GM21786 (cell line): Measurements from ENCODE around the gene RHD.
A peak's percentile ranks its signal among the peaks of the same experiment; 100 is the strongest.
"Not testable (repeated sequence)": the region's sequence is repeated elsewhere in the genome, so short reads cannot be mapped to it uniquely, and the experiment has no call there.

Experiments
- ATAC-seq: cut with Tn5 transposase; IDR thresholded peaks from one replicate; pipeline ENCODE4 v1.9.1; 2021; ENCODE audit not compliant: unreplicated experiment

The RHD gene

DNA sequence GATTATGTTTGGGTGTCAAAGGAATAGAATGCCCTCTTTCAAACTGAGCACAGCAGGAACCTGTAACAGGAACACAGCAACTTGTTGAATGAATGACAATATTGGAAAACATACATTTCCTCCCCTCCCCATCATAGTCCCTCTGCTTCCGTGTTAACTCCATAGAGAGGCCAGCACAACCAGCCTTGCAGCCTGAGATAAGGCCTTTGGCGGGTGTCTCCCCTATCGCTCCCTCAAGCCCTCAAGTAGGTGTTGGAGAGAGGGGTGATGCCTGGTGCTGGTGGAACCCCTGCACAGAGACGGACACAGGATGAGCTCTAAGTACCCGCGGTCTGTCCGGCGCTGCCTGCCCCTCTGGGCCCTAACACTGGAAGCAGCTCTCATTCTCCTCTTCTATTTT, at the start of gene RHD:
Gene RHD, plus strand, starts transcription at position 272 of the 400 bp plus-strand sequence. Its CDS starts 39 bp downstream, at position 311.
- ATAC-seq: not testable (repeated sequence)

DNA sequence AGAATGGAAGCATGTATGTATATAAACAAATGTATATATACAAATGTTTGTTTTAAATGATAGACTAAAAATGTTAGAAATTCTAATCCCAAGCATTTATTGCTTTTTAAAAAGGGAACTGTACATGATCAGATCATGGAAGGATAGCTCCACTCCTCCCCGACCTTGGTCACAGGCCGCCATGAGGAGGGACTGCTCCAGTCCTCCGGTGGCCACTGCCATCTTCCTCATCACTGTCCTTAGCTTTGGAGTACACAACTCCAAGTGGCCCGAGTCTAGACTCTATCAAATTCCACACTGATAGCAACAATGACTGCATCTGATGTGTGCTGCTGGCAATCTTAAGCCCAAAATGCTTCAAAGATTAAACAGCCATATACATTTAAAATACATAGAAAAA, 49.7 kb upstream of the RHD start:
- no peak for ATAC-seq

DNA sequence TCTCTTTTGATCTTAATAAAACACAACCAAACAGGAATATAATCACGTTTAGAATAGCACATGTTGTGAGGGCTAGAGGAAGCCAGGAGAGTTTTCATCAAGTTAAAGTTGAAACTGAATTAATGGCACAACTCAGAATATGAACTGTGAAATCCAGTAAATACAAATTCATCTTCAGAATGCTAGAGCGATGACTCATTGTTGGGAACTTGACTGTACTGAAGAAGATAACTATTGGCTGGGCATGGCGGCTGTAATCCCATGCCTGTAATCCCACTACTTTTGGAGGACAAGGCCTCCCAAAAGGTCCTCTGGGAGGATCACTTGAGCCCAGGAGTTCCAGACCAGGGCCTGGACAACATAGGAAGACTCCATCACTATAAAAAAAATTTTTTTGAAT, 48.8 kb upstream of the RHD start:
- no peak for ATAC-seq

DNA sequence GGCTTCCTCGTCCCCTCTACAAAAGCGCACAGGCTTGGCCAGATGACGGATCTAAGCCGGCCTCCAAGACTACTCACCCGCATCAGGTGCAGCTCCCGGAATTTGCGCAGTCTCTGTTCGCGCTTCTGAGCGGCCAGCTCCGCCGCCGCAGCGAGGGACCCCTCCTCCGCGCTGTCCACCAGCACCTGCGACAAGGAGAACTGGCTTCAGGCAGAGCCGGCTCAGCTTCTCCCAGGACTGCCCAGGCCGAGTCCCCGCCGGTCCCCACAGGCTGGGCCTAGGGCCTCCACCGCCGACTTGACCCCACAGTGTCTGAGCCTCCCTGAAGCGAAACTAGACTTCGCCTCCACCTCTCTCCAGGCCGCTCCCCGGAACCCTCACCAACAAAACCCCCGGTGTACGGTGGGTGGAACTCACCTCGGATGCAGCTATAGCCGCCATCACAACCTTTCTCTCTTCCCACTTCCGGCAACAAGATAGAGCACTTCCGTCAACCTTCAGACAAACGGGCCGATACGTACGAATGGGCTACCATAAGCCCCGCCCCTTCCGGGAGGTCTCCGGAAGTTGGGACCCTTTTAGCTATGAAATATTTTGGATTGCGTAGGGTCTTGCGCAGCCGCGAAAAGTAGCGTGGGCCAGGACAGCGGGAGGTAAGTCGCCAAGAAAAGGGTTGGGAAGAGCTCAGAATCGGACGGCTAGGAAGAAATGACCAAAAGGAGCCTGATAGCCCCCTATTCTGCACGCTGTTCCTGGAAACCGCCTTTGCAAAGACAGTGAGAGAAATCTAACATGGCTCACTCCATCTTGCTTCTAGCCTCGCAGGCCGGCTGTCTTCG, 40.1 kb upstream of the RHD start, which contains the start of gene SYF2:
Gene SYF2, minus strand, starts transcription at position 476 of the 839 bp plus-strand sequence. Its CDS starts 35 bp downstream, at position 441.
- ATAC-seq: peak; percentile 69

DNA sequence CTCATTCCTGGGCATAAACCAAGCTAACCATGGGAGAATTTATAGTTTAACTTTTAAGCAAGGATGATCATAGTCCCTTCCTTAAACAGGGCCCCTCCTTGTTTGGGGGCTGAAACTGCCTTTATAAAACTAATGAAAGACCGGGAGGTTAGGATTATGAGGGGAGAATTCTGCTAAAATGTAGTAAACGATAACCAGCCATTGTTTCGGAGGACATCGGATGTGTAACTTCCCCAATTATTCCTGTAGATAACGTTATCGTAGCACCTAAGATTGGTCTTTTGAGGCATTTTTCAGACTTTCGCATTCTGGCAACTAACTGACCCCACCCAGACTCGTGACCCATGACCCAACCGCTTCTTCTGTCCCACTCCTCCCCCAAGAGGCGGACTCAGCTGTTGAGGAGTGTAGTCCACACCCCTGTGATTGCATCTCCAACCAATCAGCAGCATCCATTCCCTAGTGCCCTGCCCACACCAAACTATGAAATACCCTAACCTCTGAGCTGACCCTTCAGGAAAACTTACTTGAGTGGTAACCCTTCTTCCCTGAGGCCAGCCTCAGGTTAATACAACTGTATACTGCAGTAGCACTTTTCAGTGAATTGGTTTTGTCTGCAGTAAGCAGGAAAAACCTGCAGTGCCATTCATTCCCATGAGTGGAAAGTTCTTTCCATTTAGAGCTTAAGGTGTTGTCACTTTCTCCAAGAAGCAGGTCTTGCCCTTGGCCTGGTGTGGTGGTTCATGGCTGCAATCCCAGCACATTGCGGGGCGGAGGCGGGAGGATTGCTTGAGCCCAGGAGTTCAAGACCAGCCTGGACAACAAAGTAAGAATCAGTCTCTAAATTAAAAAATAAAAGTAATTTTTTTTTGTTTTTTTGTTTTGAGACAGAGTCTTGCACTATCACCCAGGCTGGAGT, 39.2 kb upstream of the RHD start:
- ATAC-seq: peak; percentile 68

DNA sequence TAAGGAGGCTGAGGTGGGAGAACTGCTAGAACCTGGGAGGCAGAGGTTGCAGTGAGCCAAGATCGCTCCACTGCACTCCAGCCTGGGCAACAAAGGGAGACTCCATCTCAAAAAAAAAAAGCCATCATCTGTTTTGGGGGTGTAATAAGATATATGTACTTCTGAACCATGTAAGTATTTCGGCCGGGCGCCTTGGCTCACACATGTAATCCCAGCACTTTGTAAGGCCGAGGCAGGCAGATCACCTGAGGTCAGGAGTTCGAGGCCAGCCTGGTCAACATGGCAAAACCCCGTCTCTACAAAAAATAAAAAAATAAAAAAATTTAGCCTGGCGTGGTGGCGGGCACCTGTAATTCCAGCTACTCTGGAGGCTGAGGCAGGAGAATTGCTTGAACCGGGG, 36.9 kb upstream of the RHD start:
- ATAC-seq: not testable (repeated sequence)

DNA sequence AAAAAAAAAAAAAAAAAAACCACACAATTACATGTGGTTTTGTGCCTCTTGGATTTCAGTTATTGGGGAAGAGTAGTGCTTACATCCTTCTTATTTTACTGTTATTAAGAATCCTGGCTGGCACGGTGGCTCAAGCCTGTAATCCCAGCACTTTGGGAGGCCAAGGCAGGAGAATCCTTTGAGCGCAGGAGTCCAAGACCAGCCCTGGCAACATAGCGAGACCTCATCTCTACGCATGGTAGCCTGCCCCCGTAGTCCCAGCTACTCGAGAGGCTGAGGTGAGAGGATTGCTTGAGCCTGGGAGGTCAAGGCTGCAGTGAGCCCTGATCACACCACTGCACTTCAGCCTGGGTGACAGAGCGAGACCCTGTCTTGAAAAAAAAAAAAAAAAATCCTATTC, 36.0 kb upstream of the RHD start:
- ATAC-seq: not testable (repeated sequence)

DNA sequence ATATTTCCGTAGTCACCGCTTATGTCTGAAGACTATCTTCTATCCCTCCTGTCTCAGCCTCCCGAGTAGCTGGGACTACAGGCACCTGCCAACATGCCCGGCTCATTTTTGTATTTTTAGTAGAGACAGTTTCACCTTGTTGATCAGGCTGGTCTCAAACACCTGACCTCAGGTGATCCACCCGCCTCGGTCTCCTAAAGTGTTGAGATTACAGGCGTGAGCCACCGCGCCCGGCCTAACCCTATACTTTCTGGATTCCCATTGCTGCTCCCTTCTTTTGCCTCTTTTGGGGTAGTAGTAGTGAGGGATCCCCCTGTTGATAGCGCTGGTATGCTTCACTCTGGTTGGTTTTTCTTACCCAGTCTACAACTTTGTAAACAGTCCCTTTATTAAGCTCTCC, 34.3 kb upstream of the RHD start:
- no peak for ATAC-seq

DNA sequence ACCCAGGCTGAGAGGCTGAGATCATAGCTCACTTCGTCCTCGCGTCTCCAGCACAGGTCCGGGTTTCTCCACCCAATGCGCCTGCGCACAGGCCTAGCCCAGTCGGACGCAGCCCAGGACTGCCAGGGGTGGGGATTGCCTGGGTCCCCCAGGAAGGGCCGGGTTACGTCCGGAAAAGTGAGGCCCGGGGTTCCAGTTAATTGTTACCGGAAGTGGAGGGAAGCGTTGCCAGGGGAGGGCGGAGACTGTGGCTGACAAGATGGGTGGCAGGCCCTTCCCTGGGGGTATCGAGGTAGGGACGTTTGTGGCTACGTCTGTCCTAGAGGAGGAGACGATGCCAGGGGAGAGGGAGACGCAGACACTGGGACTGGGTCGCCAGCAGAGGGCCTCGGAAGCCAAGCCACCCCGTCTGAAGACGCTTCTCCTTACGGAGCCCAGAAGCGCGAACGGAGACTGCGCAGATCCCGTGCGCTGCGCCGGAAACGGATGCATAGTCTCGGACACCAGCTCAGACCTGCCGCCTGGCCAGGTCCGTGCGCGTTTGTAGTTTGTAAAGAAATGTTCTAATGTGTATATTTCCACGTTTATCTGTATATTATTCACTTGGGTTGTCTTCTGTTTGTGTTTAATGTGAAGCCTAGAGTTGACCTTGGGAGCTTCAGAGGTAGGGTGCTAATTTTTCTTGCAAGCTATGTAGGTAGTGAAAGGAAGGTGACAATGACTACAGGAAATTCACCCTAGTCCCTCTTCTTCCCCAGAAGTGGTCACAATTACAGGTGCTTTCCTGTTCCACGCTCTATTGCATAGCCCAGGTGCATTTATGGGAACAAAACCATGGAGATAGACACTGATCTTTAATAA, 32.4 kb upstream of the RHD start:
- ATAC-seq: peak; percentile 67

DNA sequence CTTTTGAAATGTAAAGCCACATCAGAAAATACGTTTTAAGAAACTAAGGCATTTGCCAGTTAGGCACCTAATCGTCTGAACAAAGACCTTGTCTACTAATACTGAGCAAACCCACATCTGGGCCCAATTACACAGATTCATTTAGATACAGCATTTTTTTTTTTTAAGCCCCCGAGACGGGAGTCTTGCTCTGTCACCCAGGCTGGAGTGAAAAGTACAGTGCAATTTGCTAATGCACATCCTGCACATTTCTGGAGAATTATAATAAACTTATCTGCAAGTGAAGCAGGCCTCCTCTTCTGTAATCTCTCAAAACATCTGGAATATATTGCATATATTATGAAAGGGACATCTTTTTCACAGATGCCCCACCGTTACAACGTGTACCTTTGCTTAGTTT, 28.4 kb upstream of the RHD start:
- ATAC-seq: no peak

DNA sequence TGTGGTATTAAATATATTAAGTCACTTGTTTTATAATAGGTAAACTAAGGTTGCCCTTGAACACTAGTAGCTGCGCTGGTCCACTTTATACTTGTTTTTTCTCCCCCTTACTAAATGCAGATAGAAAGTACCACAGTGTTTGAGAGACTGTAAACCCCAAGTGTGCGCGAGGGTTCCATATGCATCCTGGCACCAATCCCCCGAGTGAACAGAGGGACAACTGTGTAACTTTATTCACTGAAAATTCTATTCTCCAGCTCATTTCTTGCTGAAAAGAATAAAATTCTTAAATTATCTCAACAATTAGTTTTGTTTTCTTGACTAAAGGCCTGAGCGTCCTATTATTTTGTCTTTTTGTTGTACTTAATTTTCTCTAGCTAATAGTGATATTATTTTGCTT, 26.9 kb upstream of the RHD start:
- no peak for ATAC-seq

DNA sequence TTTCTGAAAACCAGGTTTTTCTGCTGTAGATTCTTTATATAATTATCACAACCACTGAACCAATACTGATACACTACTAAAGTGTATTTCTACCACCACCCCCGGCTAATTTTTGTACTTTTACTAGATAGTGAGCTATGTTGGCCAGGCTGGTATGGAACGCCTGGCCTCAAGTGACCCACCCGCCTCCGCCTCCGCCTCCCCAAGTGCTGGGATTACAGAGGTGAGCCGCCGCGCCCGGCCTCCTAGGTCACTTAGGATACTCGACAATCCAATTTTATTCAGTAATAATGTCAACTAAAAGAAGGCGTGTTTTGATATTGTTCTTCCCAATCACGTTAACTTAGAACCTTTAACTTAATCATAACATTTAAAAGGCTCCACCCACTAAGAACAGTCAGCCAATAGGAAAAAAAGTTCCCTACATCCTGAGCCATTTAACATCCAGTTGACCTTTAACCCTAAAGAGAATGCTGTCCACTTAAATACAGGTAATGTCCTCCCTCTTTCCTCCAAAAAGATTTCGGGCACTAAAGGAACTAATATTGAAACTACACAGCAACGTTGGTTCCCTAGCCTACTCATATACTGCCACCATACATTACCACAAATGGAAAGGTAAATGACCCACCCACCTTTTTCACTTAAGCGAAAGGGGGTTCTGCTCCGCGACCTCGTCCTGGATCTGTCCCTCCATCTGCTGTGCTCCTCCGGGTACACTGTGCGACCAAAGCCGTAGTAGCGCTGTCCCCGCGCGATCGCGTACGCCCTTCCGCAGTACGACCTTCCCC, 26.3 kb upstream of the RHD start:
- no peak for ATAC-seq

DNA sequence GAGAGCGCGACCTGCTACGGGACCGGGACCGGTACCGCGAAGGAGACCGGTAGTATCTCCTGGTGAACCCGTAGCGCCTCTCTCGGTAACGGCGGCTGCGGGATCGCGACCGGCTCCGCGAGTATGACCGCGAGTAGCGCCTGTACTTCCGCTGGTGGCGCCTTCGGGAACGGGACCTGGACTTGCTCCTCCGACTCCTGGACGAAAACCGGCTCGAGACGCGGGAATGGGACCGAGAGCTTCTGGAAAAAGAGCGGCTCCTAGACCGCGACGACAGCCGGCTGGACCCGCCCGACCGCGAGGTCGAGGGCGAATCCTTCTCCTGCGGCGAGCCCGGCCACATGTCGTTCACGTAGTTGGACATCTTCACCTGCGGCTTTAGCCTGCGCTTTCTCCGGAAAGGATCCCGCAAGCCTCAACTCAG, 25.7 kb upstream of the RHD start:
- peak; percentile 4 for ATAC-seq

DNA sequence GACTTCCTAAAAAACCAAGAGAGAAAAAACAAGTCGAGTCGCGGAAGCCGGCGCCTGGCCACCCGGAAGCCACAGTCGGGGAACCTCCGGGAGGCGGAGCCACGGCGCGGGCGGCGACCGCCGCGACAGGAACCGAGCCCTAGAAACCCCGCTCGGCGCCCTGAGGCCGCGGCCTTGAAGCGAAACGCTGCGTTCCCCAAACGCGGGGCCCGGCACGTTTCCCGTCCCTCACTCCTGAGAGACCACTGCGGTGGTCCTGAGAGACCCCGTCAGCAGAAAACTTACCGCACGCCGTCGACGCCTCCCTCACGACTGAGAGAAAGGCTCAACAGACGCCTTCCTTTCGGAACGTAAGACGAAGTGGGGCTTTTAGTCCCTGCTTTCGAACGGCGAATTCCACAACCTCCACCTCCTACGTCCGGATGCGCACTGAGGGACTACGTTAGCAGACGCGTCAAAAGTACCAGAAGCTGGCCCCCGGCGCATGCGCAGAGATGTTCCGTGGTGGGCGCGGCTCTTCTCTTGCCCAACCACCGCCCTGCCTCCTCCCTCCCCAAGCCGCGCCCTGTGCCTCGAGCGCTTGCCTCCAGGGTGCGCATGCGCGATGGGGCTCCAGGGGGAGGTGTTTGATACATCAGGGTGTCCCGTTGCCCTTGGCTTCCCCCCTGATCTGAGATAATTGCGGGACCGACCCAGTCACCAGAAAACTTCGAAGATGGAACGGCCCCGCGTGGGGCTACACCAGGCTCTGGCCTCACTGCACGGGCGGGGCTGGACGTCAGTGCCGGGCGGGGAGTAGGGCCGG, 25.1 kb upstream of the RHD start, which contains the start of gene RSRP1:
Gene RSRP1, minus strand, starts transcription at position 431 of the 805 bp plus-strand sequence. CDS start 491 bp downstream, outside the sequence.
- ATAC-seq: peak; percentile 78

DNA sequence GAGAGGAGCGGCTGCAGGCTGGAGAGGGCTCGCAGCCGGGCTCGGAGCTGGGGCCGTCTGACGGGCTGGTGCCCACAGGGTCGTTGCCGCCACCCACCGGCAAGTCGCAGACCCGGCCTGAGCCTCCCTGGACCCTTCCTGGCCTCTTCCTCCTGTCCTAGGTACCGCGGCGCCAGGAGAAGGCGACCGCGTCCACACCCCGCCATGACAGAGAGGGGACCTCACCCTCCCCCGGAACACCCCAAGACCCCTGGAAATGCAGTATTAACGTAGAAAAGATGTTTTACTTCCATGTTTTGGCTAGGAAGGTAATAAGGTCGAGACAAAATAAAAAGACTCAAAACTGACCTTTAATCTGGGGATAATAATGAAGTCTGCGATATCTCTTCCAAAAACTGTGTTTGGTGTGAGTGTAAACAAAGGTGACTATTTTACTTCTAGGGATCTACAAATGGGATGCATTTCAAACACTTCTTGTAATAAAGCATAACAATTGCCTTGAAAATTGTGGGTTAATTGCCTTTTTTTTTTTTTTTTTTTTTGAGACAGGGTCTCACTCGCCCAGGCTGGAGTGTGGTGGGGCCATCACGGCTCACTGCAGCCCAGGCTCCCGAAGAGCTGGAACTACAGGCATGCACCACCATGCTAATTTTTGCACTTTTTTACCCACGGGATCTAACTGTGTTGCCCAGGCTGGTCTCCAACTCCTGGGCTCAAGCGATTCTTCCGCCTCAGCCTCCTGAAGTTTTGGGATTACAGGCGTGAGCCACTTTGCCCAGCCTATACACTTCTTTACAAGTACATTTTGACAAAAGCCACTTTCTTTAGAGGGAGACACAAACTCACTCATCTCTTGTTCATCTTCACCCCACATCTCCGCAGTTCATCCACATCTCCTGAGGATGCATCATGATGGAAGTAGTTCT, 24.2 kb upstream of the RHD start:
- peak; percentile 42 for ATAC-seq

DNA sequence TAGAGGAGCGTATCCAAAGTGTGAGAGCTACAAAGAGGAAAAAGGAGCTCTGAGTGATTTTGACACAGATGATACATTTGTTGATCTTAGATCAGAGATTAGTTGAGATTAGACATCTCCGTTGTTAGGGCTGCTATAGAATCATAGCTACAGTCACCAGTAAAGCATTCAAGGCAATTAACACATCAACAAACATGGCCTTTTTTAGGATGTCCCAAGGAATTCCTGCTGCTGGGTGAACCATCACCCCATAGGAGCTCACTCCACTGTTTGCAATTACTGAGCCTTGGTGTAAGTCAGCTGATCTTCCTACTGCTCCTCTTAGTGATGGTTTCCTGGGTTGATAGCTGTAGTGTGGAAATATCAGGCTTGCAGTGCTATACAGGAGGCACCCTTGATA, 18.4 kb upstream of the RHD start:
- no peak for ATAC-seq

DNA sequence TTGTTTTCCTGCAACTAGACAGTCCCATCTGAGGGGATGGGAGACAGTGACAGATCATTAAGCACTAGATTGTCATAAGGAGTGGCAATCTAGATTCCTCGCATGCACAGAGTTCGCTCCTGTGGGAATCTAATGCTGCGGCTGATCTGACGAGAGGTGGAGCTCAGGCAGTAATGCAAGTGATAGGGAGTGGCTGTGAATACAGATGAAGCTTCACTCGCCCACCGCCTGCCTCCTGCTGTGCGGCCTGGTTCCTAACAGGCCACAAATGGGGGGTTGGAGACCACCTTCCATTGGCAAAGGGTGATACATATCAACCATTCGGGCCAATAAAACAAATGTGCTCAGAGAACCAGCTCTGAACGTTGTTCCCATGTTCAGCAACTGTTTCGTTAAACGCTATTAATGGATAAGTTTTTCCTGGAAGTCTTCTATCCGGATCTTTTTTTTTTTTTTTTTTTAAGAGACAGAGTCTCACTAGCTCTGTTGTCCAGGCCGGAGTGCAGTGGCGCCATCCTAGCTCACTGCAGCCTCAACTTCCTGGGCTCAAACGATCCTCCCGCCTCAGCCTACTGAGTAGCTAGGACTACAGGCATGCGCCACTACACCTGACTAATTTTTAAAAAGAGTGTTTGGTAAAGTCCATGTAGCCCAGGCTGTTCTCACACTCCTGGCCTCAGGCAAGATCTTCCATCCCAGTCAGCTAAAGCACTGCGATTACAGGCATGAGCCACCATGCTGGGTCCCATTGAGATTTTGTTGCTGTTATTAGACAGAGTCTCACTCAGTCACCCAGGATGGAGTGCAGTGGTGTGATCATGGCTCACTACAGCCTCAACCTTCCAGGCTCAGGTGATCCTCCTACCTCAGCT, 16.4 kb upstream of the RHD start:
- no peak for ATAC-seq
